Measurements from ENCODE around the gene CPSF7.

GRCh38 chr11:61445516-61445915 is 15.7 kb upstream of the CPSF7 start:
- TF ChIP-seq CTCF (IDR thresholded peaks at IDR 0.05) (no peak), POLR2A (IDR thresholded peaks at IDR 0.05; ENCODE audit: low read depth) (no peak)
